A549 (cell line): Measurements from ENCODE around the gene CPZ.

Experiments
- CEBPB ChIP-seq, 2 experiments: fragments of >200 bp in 1 of 2; sonication (Bioruptor Twin) in 1 of 2; formaldehyde crosslinking in 1 of 2; IDR thresholded peaks; 2 replicates each; pipeline ENCODE4 v1.6.1; 2012 to 2016
- CTCF ChIP-seq: fragments of >200 bp; sonication (Bioruptor Twin); formaldehyde crosslinking; IDR thresholded peaks from 3 replicates; pipeline ENCODE4 v1.5.1; 2016
- MAZ ChIP-seq: fragments of 150-350 bp; IDR thresholded peaks from 2 replicates; pipeline ENCODE4 v1.6.1; 2014; ENCODE audit warnings: antibody characterized with exemption, low read depth, low read length, borderline replicate concordance
- NR3C1 ChIP-seq: fragments of >200 bp; sonication (Bioruptor Twin); formaldehyde crosslinking; IDR thresholded peaks from 3 replicates; pipeline ENCODE4 v1.6.1; 2017
- RAD21 ChIP-seq, 2 experiments: fragments of >200 bp in 1 of 2; sonication (Bioruptor Twin) in 1 of 2; formaldehyde crosslinking in 1 of 2; IDR thresholded peaks in 1 of 2; conservative IDR thresholded peaks in 1 of 2; 2 replicates in 1 of 2; 3 replicates in 1 of 2; pipeline ENCODE4 v1.6.1; 2012 to 2018; ENCODE audit warnings: inconsistent platforms in 1 of 2
- RNF2 ChIP-seq: fragments of 200-600 bp; sonication (generic); IDR thresholded peaks from 2 replicates; pipeline ENCODE4 v1.6.1; 2016; ENCODE audit warnings: low read depth, mild to moderate bottlenecking, antibody characterized with exemption, moderate library complexity, borderline replicate concordance
- USF2 ChIP-seq: fragments of 450-650 bp; IDR thresholded peaks from 2 replicates; pipeline ENCODE4 v1.6.1; 2014; ENCODE audit warnings: antibody characterized with exemption

GRCh38 chr4:8599657-8600056 lies 7.1 kb downstream of the CPZ start:
- no peak for TF ChIP-seq RAD21 (conservative IDR thresholded peaks at IDR 0.05 in 1 of 2, IDR thresholded peaks at IDR 0.05 in 1 of 2)
- no peak for TF ChIP-seq CTCF
- no peak for TF ChIP-seq CEBPB (IDR thresholded peaks at IDR 0.05)
- no peak for TF ChIP-seq NR3C1
- no peak for TF ChIP-seq RNF2
- TF ChIP-seq MAZ = no peak
- no peak for TF ChIP-seq USF2
